Kidney (tissue), 14 donors: ENCODE measurements around the gene ADA. TPM values are rescaled to one million over a fixed set of nuclear protein-coding genes. Genes with fewer than 3 reads are reported as not detected.
"Not testable (repeated sequence)": the region's sequence is repeated elsewhere in the genome, so short reads cannot be mapped to it uniquely, and the experiment has no call there.

Experiments
- DNase-seq, 5 donors: peaks; one replicate each; pipeline ENCODE4 v3.0.0-alpha.2; 2013 to 2020
- FAIRE-seq: peaks from 2 replicates; lab custom pipeline; 2012; peaks lifted over from hg19 to GRCh38; lab: Jason Lieb, UNC
- H3K27ac ChIP-seq, 2 donors: one replicate each; pipeline ENCODE4 v1.7.0; 2013; ENCODE audit warnings: low read depth in 2 of 2, low read length in 2 of 2, inconsistent platforms in 1 of 2
- H3K27me3 ChIP-seq: one replicate; pipeline ENCODE4 v1.7.1; 2013; ENCODE audit warnings: low read length, inconsistent platforms; ENCODE audit not compliant: control insufficient read depth, insufficient read depth
- H3K36me3 ChIP-seq, 3 donors: one replicate each; pipeline versions ENCODE4 v1.7.0 to v1.7.1; 2013; ENCODE audit warnings: low read length in 3 of 3, control low read depth in 1 of 3, inconsistent platforms in 1 of 3; ENCODE audit not compliant: insufficient read depth in 3 of 3, control insufficient read depth in 2 of 3
- H3K4me1 ChIP-seq, 3 donors: one replicate each; pipeline versions ENCODE4 v1.7.0 to v1.7.1; 2013; ENCODE audit warnings: low read length in 3 of 3, inconsistent platforms in 1 of 3, low read depth in 1 of 3; ENCODE audit not compliant: control insufficient read depth in 2 of 3, insufficient read depth in 2 of 3
- H3K4me3 ChIP-seq, 3 donors: one replicate each; pipeline versions ENCODE4 v1.7.0 to v1.8.1; 2013; ENCODE audit warnings: low read length in 3 of 3, control low read depth in 1 of 3, inconsistent platforms in 1 of 3
- H3K9ac ChIP-seq, 3 donors: one replicate each; pipeline versions ENCODE4 v1.7.0 to v1.7.1; 2013; ENCODE audit warnings: low read length in 3 of 3, control low read depth in 1 of 3, inconsistent platforms in 1 of 3
- H3K9me3 ChIP-seq, 3 donors: one replicate each; pipeline versions ENCODE4 v1.7.0 to v1.7.1; 2013; ENCODE audit warnings: low read length in 3 of 3, control low read depth in 1 of 3, inconsistent platforms in 1 of 3; ENCODE audit not compliant: control insufficient read depth in 2 of 3, insufficient read depth in 1 of 3
- intact Hi-C: fragments of 100-400 bp; cut with DNase I; formaldehyde crosslinking; loops from one replicate; pipeline ENCODE4 v1.11.1; 2022
- polyA plus RNA-seq: library from polyadenylated mRNA; stranded (reverse); fragments of 350-450 nt; fragmentation: Illumina TruSeq; extraction: RNeasy Lipid Tissue Mini Kit (QIAGEN cat#74804); gene quantifications from one replicate; pipeline ENCODE4 v1.2.3, GENCODE V29; 2014; ENCODE audit warnings: low read depth, low replicate concordance; ENCODE audit not compliant: insufficient read depth
- total RNA-seq: library from RNA; stranded (reverse); fragmentation: NEBNext Ultra II Directional; extraction: Animal tissue kit (Norgen Biotek cat#: 25700); gene quantifications from one replicate; pipeline ENCODE4 v1.2.1, GENCODE V29; 2021
- TF ChIP-seq, protein P1 (sequence below): IDR thresholded peaks from 3 replicates; pipeline ENCODE4 v1.5.1; 2012; ENCODE audit warnings: mild to moderate bottlenecking, moderate library complexity, borderline replicate concordance; ENCODE audit not compliant: insufficient read depth; ENCODE audit errors: extremely low read depth
- donor health status: control.
- donor health status: control.
- donor health status: control.
- donor health status: control.
- donor health status: control.
- donor health status: DM: yes; HTN: yes; CAD: no.
- donor health status: Normal renal cell carcinoma (clear cell type).

The ADA gene
- total and polyA plus RNA-seq, 2 donors from 2014 or later: 3.1 to 6.5 TPM

DNA sequence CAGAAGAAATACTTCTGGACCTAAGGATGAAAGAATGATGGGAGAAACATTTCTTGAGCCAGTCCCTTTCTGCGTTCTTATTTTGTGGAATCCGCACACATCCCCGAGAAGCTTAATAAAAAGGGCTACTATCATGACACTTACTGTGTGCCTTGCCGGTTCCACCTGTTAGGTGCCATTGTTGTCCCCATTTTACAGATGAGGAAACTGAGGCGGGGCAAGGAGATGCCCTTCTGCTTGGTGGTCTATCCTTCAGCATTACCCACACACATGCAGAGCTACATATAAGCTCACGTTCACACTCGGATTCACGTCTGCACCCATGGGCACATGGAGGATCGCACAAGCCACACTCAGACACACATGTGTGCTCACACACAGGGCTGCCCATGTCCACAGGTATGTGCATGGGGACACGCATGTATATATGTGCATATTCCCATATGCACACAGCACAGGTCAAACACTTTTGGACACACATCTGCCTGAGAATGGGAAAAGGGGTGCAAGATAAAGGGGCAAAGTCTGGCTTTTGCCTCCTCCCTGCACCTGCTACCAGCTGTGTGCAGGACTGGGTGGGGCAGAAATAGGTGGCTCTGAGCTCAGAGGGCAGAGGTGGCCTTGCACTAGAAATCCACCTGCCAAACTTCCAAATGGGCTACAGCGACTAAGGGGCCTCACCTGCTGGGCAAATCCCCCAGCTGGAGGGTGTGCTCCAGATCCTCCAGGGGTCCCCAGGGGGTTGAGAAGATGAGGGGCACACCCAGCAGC, 30.5 kb upstream of the ADA start:
- no peaks in the 10 kb centered on the region for H3K9me3 ChIP-seq
- no peak overlapping the region for H3K4me3 ChIP-seq
- intact Hi-C loops: no loop called here
- peaks cover 0 to 3% (median 0%) of the 10 kb centered on the region in 3 donors for H3K4me1 ChIP-seq
- no peak overlapping the region for H3K27ac ChIP-seq
- H3K36me3 ChIP-seq: no peaks in the 10 kb centered on the region
- TF ChIP-seq, protein P1, sequence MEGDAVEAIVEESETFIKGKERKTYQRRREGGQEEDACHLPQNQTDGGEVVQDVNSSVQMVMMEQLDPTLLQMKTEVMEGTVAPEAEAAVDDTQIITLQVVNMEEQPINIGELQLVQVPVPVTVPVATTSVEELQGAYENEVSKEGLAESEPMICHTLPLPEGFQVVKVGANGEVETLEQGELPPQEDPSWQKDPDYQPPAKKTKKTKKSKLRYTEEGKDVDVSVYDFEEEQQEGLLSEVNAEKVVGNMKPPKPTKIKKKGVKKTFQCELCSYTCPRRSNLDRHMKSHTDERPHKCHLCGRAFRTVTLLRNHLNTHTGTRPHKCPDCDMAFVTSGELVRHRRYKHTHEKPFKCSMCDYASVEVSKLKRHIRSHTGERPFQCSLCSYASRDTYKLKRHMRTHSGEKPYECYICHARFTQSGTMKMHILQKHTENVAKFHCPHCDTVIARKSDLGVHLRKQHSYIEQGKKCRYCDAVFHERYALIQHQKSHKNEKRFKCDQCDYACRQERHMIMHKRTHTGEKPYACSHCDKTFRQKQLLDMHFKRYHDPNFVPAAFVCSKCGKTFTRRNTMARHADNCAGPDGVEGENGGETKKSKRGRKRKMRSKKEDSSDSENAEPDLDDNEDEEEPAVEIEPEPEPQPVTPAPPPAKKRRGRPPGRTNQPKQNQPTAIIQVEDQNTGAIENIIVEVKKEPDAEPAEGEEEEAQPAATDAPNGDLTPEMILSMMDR: no peak
- H3K9ac ChIP-seq: no peak overlapping the region
- FAIRE-seq (no peak), DNase-seq (no peak)
- H3K27me3 ChIP-seq: no peaks in the 10 kb centered on the region

GRCh38 chr20:44678990-44679611, 27.6 kb upstream of the ADA start:
- TF ChIP-seq, protein P1: no peak

GRCh38 chr20:44678242-44678641, 26.7 kb upstream of the ADA start:
- DNase-seq (no peak), FAIRE-seq (no peak)
- no peaks in the 10 kb centered on the region for H3K36me3 ChIP-seq
- H3K27me3 ChIP-seq: no peaks in the 10 kb centered on the region
- intact Hi-C loops: no loop called here
- H3K9me3 ChIP-seq: no peaks in the 10 kb centered on the region
- H3K4me3 ChIP-seq: no peak overlapping the region
- H3K27ac ChIP-seq: no peak overlapping the region
- TF ChIP-seq, protein P1: no peak
- no peaks in the 10 kb centered on the region for H3K4me1 ChIP-seq
- no peak overlapping the region for H3K9ac ChIP-seq

More at GRCh38 chr20:44678990-44679611, 27.6 kb upstream of the ADA start:
- no peak overlapping the region for H3K4me3 ChIP-seq
- DNase-seq (no peak), FAIRE-seq (no peak)
- H3K36me3 ChIP-seq: no peaks in the 10 kb centered on the region
- no peaks in the 10 kb centered on the region for H3K4me1 ChIP-seq
- no peaks in the 10 kb centered on the region for H3K9me3 ChIP-seq
- intact Hi-C loops: no loop called here
- no peak overlapping the region for H3K9ac ChIP-seq
- H3K27ac ChIP-seq: no peak overlapping the region
- H3K27me3 ChIP-seq: no peaks in the 10 kb centered on the region

DNA sequence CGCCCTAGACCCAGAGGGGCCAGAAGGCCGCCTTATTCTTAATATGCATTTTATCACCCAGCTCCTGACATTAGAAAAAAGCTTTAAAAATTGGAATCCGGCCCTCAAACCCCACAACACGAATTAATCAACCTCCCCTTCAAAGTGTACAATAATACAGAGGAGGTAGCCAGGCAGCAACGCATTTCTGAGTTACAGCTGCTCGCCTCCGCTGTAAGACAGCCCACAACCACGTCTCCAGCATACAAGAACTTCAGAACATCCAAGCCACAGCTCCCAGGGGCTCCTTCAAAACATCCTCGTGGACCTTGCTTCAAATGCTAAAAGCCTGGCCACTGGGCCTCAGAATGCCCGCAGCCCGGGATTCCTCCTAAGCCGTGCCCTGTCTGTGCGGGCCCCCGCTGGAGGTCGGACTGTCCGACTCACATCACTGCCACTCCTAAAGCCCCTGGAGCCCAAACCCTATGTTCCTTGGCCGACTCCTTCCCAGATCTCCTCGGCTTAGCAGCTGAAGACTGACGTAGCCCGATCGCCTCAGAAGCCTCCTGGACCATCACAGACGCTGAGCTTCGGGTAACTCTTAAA, 20.9 kb upstream of the ADA start:
- intact Hi-C loops, H3K4me3 ChIP-seq, H3K9me3 ChIP-seq, DNase-seq, H3K27me3 ChIP-seq, H3K9ac ChIP-seq, H3K4me1 ChIP-seq, H3K36me3 ChIP-seq, FAIRE-seq, H3K27ac ChIP-seq: not testable (repeated sequence)

- H3K4me1 ChIP-seq, H3K9ac ChIP-seq, FAIRE-seq, H3K36me3 ChIP-seq, H3K9me3 ChIP-seq, H3K27ac ChIP-seq, DNase-seq, H3K27me3 ChIP-seq, intact Hi-C loops, H3K4me3 ChIP-seq: not testable (repeated sequence)
Measured at GRCh38 chr20:44671541-44671940, 20.0 kb upstream of the ADA start.

- H3K9me3 ChIP-seq, H3K4me3 ChIP-seq, intact Hi-C loops, H3K27me3 ChIP-seq, H3K36me3 ChIP-seq, H3K9ac ChIP-seq, DNase-seq, FAIRE-seq, H3K27ac ChIP-seq, H3K4me1 ChIP-seq: not testable (repeated sequence)
Measured at GRCh38 chr20:44670851-44671250, 19.4 kb upstream of the ADA start.
